ENCODE measurements around the gene GPANK1.
A peak's percentile ranks its signal among the peaks of the same experiment; 100 is the strongest.

GPANK1 gene

DNA sequence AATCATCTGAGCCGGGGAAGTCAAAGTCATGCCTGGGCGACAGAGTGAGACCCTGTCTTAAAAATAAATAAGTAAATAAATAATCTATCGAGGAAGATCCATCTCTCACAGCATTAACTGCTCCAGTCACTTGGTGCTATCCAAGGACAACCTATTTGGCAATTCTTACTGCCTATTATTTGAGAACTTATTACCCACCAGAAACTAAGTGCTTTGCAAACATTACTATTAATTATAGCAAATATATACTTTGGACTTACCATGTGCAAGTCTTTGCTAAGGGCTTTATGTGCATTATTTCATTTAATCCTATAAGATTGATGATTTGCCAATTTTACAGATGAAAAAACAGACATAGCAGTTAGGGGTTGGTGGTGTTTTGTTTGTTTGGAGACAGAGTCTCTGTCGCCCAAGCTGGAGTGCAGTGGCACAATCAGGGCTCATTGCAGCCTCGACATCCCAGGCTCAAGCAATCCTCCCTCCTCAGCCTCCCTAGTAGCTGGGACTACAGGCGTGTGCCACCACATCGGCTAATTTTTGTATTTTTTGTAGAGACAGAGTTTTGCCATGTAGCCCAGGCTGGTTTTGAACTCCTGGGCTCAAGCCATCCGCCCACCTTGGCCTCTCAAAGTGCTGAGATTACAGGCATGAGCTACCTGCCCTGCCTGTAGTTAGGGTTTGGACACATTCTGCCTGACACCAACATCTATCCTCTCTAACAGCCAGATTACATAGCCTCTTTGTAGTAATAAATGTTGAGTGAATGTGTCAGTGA is 10.0 kb downstream of the GPANK1 start:
- Histone ChIP-seq H3K4me3 (replicated peaks; ENCODE audit: insufficient read depth, low read length) (no peak overlapping the region), H3K27ac (replicated peaks) (no peak overlapping the region), H3K27me3 (ENCODE audit: insufficient read depth, poor library complexity, severe bottlenecking) (no peaks in the 10 kb centered on the region)
- DNase-seq (ENCODE audit: low read depth in 1 of 2, low spot score in 1 of 2) = no peak
- TF ChIP-seq POLR2AphosphoS5 (IDR thresholded peaks at IDR 0.05; ENCODE audit: low read depth) (no peak), SPI1 (IDR thresholded peaks at IDR 0.05; ENCODE audit: borderline replicate concordance, low read depth) (no peak)

DNA sequence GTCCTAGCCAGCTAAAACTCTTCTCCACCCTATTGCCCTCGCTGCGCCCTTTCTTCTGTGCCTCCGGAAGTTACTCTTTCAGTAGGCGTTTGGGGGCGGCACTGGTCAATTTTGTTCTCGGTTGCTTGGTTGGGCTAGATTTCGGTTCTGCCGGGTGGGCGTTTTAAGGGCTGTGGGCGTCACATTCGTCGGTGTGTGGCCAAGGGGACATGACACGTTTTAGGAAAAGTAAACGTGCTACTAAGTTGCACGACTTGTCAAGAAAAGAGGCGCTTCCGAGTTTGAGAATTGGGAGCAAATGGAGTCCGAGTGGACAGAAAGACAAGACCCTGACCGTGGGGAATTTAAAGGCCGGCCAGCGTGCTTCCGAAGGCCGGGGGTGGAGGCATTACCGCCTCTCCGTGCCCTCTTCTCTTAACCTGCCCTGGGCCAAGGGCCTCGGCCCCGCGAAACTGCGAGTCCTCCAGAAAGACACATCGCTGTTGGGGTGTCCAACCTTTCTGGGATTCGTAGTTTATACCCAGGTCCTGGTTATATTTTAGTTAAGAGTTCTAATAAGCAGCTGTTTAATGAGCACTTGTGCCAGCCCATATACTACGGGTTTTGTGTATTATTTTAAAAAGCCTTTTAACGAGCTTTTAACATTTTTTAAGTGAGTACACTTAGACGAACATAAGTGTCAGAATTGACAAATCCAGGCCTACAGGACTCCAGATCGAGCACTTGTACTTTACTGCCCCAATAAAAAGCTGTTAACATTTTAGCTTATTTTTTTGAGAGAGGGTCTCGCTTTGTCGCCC is 11.7 kb downstream of the GPANK1 start:
- no peaks in the 10 kb centered on the region for H3K27me3 ChIP-seq (ENCODE audit: insufficient read depth, poor library complexity, severe bottlenecking)
- peak overlapping the region; percentile 98 for H3K27ac ChIP-seq (replicated peaks)
- H3K4me3 ChIP-seq (replicated peaks; ENCODE audit: insufficient read depth, low read length) = peak overlapping the region; percentile 59
- TF ChIP-seq POLR2AphosphoS5 (IDR thresholded peaks at IDR 0.05; ENCODE audit: low read depth) (no peak; the same call in 1 of the 2 replicates), SPI1 (IDR thresholded peaks at IDR 0.05; ENCODE audit: borderline replicate concordance, low read depth) (no peak), GABPA (IDR thresholded peaks at IDR 0.05; ENCODE audit: low read depth) (no peak), REST (IDR thresholded peaks at IDR 0.05; ENCODE audit: insufficient replicate concordance, low read depth) (no peak)
- TF ChIP-seq, protein P1, sequence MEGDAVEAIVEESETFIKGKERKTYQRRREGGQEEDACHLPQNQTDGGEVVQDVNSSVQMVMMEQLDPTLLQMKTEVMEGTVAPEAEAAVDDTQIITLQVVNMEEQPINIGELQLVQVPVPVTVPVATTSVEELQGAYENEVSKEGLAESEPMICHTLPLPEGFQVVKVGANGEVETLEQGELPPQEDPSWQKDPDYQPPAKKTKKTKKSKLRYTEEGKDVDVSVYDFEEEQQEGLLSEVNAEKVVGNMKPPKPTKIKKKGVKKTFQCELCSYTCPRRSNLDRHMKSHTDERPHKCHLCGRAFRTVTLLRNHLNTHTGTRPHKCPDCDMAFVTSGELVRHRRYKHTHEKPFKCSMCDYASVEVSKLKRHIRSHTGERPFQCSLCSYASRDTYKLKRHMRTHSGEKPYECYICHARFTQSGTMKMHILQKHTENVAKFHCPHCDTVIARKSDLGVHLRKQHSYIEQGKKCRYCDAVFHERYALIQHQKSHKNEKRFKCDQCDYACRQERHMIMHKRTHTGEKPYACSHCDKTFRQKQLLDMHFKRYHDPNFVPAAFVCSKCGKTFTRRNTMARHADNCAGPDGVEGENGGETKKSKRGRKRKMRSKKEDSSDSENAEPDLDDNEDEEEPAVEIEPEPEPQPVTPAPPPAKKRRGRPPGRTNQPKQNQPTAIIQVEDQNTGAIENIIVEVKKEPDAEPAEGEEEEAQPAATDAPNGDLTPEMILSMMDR (IDR thresholded peaks at IDR 0.05; ENCODE audit: insufficient read depth, low read length) = no peak
- DNase-seq (ENCODE audit: low read depth in 1 of 2, low spot score in 1 of 2) = peak; percentile 91 to 93

DNA sequence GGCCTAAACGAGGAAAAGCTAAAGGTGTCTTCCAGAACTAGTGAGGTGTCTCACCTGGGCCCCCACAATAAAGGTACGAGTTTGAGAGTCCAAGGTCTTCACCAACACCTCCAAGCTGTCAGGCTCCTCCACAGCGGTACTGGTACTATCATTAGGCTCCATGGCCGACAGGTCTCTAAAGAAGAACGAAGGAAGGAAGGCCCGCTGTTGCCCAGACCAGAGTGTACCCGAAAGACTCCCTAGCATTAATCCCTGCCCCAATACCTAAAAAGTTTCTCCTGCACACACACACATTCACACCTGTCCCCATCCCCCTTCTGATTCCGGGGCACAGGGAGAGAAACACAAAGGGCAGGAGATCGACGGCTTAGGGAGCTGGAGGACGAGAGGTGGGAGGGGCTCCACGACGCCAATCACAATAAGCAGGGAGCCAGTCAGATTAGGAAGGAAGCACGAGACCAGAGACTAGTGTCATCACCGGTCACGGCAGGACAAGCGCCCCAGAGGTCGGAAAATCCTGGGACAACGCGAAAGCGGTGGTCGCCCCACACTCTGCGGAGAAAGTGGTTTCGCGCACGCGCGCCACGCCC is 13.1 kb downstream of the GPANK1 start:
- DNase-seq (ENCODE audit: low read depth in 1 of 2, low spot score in 1 of 2) = peak; percentile 70 to 77
- TF ChIP-seq POLR2AphosphoS5 (IDR thresholded peaks at IDR 0.05; ENCODE audit: low read depth) = no peak
- TF ChIP-seq GABPA (IDR thresholded peaks at IDR 0.05; ENCODE audit: low read depth) = no peak
- TF ChIP-seq REST (IDR thresholded peaks at IDR 0.05; ENCODE audit: insufficient replicate concordance, low read depth) = no peak
- no peak for TF ChIP-seq SPI1 (IDR thresholded peaks at IDR 0.05; ENCODE audit: borderline replicate concordance, low read depth)
- TF ChIP-seq, protein P1 (IDR thresholded peaks at IDR 0.05; ENCODE audit: insufficient read depth, low read length) = no peak
- no peaks in the 10 kb centered on the region for H3K27me3 ChIP-seq (ENCODE audit: insufficient read depth, poor library complexity, severe bottlenecking)

GRCh38 chr6:31645325-31645724 is 19.5 kb downstream of the GPANK1 start:
- Histone ChIP-seq H3K4me3 (replicated peaks; ENCODE audit: insufficient read depth, low read length) (no peak overlapping the region), H3K27me3 (ENCODE audit: insufficient read depth, poor library complexity, severe bottlenecking) (no peaks in the 10 kb centered on the region), H3K27ac (replicated peaks) (no peak overlapping the region)
- DNase-seq (ENCODE audit: low read depth in 1 of 2, low spot score in 1 of 2) = no peak
- no peak for TF ChIP-seq SPI1 (IDR thresholded peaks at IDR 0.05; ENCODE audit: borderline replicate concordance, low read depth)
- TF ChIP-seq GABPA (IDR thresholded peaks at IDR 0.05; ENCODE audit: low read depth) = no peak
- TF ChIP-seq, protein P1 (IDR thresholded peaks at IDR 0.05; ENCODE audit: insufficient read depth, low read length) = no peak

More for the DNA sequence above, 13.1 kb downstream of the GPANK1 start:
- Histone ChIP-seq H3K4me3 (replicated peaks; ENCODE audit: insufficient read depth, low read length) (peak overlapping the region; percentile 59), H3K27ac (replicated peaks) (peak overlapping the region; percentile 98)

Data from HL-60 (cell line).